Spleen (tissue), 7 donors: ENCODE results near the gene PPP1R13B.

Source experiments
- CTCF ChIP-seq, 11 experiments: fragments of 200-600 bp in 7 of 11; fragments of 450-650 bp in 4 of 11; sonication (generic) in 4 of 11; IDR thresholded peaks in 8 of 11; conservative IDR thresholded peaks in 3 of 11; 1 replicate in 7 of 11; 2 replicates in 4 of 11; pipeline versions ENCODE4 v1.4.0 to v1.8.0; 2016 to 2021; ENCODE audit warnings: antibody characterized with exemption in 11 of 11, inconsistent platforms in 4 of 11, mild to moderate bottlenecking in 1 of 11
- POLR2A ChIP-seq, 3 donors: fragments of 450-650 bp; IDR thresholded peaks; one replicate each; pipeline ENCODE4 v1.5.1; 2017; ENCODE audit warnings: antibody characterized with exemption in 3 of 3, mild to moderate bottlenecking in 1 of 3
- POLR2AphosphoS5 ChIP-seq, 3 donors: sonication (generic); formaldehyde crosslinking; IDR thresholded peaks; one replicate each; pipeline ENCODE4 v1.5.1; 2017; ENCODE audit warnings: antibody characterized with exemption in 3 of 3
- donor health status: DM: no; HTN: no; CAD: no; lungs with moderate emphysema.
- donor health status: DM: no; HTN: no; CAD: no.
- donor health status: DM: no; HTN: no; CAD: no.

- TF ChIP-seq CTCF (IDR thresholded peaks at IDR 0.05 in 8 of 11, conservative IDR thresholded peaks at IDR 0.05 in 3 of 11), result no peak
- TF ChIP-seq POLR2AphosphoS5 (IDR thresholded peaks at IDR 0.05), result peak; percentile 62 to 77 (median 65)
- TF ChIP-seq POLR2A (IDR thresholded peaks at IDR 0.05), result no peak
These were observed 24.5 kb upstream of the PPP1R13B start for GRCh38 chr14:103871596-103872480.
